ENCODE results near the gene ASB17. TPM values are rescaled to one million over a fixed set of nuclear protein-coding genes. Genes with fewer than 3 reads are reported as not detected.

ASB17 gene, protein sequence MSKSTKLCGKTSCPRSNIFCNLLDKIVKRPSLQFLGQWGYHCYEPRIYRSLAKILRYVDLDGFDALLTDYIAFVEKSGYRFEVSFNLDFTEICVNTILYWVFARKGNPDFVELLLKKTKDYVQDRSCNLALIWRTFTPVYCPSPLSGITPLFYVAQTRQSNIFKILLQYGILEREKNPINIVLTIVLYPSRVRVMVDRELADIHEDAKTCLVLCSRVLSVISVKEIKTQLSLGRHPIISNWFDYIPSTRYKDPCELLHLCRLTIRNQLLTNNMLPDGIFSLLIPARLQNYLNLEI
- not detected in 2 replicates for total RNA-seq

DNA sequence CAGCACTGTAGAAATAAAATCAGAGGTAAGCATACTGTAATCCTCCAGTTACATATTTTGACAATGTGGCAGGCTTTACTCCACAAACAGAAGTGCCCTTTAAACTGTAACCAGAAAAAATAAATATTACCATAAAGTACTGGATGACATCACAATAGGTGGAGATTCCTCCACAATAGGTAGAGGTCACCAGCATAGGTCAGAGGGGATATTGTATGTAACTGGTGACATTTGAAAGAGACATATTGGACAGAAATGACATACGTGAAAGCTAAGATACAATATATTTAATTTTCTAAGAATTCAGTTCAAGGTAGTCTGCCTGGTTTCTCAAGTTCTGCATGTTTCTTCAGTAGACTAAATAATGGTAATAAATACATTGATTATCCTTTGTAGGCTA is at the start of gene ASB17:
ASB17 (minus strand) TSS at position 101 of the 400 bp plus-strand sequence. CDS start 113 bp downstream, outside the sequence.

Other genes with a start within 250 kb of the ASB17 start
- gene ACADM, start 207.7 kb downstream of the ASB17 start, total RNA-seq = 22.2 and 23.8 TPM in 2 replicates
- gene RABGGTB, start 146.1 kb downstream of the ASB17 start, total RNA-seq = 62.9 and 72.9 TPM in 2 replicates
- gene MSH4, start 135.5 kb downstream of the ASB17 start, total RNA-seq = 0.14 and 0.46 TPM in 2 replicates
- gene ST6GALNAC3, start 142.3 kb upstream of the ASB17 start, total RNA-seq = 1.7 and 5.3 TPM in 2 replicates